Nephron (organoid): ENCODE measurements around the gene BATF2.

Experiments used
- H3K27ac Mint-ChIP-seq, 3 experiments: 2 replicates each; pipeline ENCODE4 v1.8.0; 2020; ENCODE audit warnings: mixed read lengths in 3 of 3, mild to moderate bottlenecking in 2 of 3, moderate library complexity in 1 of 3
- H3K27me3 Mint-ChIP-seq: 2 replicates; pipeline ENCODE4 v1.8.0; 2021; ENCODE audit warnings: low read depth, mild to moderate bottlenecking, moderate library complexity, mixed read lengths
- H3K36me3 Mint-ChIP-seq: 2 replicates; pipeline ENCODE4 v1.8.0; 2020; ENCODE audit warnings: low read depth, mixed read lengths
- H3K4me1 Mint-ChIP-seq: 2 replicates; pipeline ENCODE4 v1.8.0; 2020; ENCODE audit warnings: mixed read lengths
- H3K4me3 Mint-ChIP-seq, 3 experiments: 2 replicates each; pipeline ENCODE4 v1.8.0; 2020; ENCODE audit warnings: mild to moderate bottlenecking in 3 of 3, mixed read lengths in 3 of 3, moderate library complexity in 2 of 3
- H3K9me3 Mint-ChIP-seq: 2 replicates; pipeline ENCODE4 v1.8.0; 2020; ENCODE audit warnings: mixed read lengths
- TF ChIP-seq, protein P1 (sequence below), 3 experiments: fragments of 200-600 bp; sonication (generic); IDR thresholded peaks; one replicate each; pipeline ENCODE4 v1.5.0; 2021; ENCODE audit warnings: antibody characterized with exemption in 3 of 3; ENCODE audit not compliant: unreplicated experiment in 3 of 3

The BATF2 gene

GRCh38 chr11:64998690-64999431 lies 2.1 kb upstream of the BATF2 start:
- Mint-ChIP-seq H3K4me1 (peaks cover 18% of the 10 kb centered on the region), H3K4me3 (no peak overlapping the region), H3K9me3 (no peaks in the 10 kb centered on the region), H3K27me3 (peaks cover 3% of the 10 kb centered on the region), H3K36me3 (no peaks in the 10 kb centered on the region), H3K27ac (peak overlapping the region; percentile 20 to 89 (median 55))
- TF ChIP-seq, protein P1, sequence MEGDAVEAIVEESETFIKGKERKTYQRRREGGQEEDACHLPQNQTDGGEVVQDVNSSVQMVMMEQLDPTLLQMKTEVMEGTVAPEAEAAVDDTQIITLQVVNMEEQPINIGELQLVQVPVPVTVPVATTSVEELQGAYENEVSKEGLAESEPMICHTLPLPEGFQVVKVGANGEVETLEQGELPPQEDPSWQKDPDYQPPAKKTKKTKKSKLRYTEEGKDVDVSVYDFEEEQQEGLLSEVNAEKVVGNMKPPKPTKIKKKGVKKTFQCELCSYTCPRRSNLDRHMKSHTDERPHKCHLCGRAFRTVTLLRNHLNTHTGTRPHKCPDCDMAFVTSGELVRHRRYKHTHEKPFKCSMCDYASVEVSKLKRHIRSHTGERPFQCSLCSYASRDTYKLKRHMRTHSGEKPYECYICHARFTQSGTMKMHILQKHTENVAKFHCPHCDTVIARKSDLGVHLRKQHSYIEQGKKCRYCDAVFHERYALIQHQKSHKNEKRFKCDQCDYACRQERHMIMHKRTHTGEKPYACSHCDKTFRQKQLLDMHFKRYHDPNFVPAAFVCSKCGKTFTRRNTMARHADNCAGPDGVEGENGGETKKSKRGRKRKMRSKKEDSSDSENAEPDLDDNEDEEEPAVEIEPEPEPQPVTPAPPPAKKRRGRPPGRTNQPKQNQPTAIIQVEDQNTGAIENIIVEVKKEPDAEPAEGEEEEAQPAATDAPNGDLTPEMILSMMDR (IDR thresholded peaks at IDR 0.05; ENCODE audit: unreplicated experiment in 3 of 3) = no peak

DNA sequence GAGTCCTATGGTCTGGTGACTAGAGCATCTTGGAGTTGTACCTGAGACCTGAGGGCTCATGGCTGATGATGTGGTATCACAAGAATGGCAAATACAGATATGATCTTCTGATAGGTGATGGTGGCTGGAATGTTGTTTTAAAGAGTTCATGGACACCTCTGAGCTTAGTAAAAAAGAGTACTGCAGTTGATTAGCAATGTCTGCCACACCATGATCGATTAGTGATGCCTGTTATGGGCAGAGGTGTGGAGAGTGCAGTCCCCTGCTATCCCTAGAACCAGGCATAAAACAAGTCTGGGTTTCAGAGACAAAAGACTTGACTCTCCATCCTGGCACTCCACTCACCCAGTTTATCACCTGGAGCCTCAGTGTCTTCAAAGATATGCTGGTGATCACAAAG lies 1.4 kb upstream of the BATF2 start:
- TF ChIP-seq, protein P1 (IDR thresholded peaks at IDR 0.05; ENCODE audit: unreplicated experiment in 3 of 3) = no peak
- H3K9me3 Mint-ChIP-seq = no peaks in the 10 kb centered on the region
- no peak overlapping the region for H3K4me3 Mint-ChIP-seq
- no peaks in the 10 kb centered on the region for H3K36me3 Mint-ChIP-seq
- peaks cover under 1% of the 10 kb centered on the region for H3K27me3 Mint-ChIP-seq
- H3K4me1 Mint-ChIP-seq = peaks cover 18% of the 10 kb centered on the region
- peak overlapping the region in 2 of 3 experiments; percentile 20 to 89 for H3K27ac Mint-ChIP-seq

DNA sequence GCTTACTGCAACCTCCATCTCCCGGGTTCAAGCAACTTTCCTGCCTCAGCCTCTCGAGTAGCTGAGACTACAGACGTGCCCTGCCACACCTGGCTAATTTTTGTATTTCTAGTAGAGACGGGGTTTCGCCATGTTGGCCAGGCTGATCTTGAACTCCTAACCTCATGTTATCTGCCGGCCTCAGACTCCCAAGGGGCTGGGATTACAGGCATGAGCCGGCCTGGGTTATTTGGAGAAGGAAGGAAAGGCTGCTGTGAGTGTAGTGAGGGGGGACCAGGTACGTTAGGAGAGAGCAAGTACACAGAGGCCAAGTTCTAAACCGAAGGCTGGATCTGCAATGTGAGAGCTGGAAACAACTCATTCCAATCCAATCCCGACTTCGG lies 453 bp downstream of the BATF2 start:
- Mint-ChIP-seq H3K27me3 (no peaks in the 10 kb centered on the region), H3K36me3 (no peaks in the 10 kb centered on the region), H3K9me3 (no peaks in the 10 kb centered on the region), H3K4me3 (peak overlapping the region in 2 of 3 experiments; percentile 31 to 39), H3K27ac (peak overlapping the region in 2 of 3 experiments; percentile 75 to 88), H3K4me1 (peaks cover 23% of the 10 kb centered on the region)
- TF ChIP-seq, protein P1 (IDR thresholded peaks at IDR 0.05; ENCODE audit: unreplicated experiment in 3 of 3) = no peak

DNA sequence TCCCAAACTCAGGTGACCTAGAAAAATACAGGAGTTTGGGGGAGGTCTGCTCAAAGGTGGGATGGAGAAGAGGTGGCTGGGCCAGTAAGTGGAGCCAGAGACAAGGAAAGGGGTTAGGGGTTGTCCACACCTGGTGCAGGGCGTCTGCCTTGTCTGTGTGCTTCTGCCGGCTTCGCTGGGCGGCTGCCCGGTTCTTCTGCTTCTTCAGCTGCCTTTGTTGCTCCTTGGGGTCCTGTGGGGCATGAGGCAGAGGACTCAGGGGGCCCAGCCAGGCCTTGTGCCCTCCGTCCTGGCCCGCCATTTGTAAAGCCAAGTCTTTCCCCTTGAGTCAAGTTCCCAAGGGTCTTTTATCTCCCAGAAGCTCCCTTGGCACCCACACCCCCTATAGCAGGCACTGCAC lies 2.5 kb downstream of the BATF2 start:
- TF ChIP-seq, protein P1 (IDR thresholded peaks at IDR 0.05; ENCODE audit: unreplicated experiment in 3 of 3) = no peak
- Mint-ChIP-seq H3K36me3 (no peaks in the 10 kb centered on the region), H3K27ac (no peak overlapping the region), H3K4me3 (no peak overlapping the region), H3K9me3 (no peaks in the 10 kb centered on the region), H3K27me3 (no peaks in the 10 kb centered on the region), H3K4me1 (peaks cover 33% of the 10 kb centered on the region)

DNA sequence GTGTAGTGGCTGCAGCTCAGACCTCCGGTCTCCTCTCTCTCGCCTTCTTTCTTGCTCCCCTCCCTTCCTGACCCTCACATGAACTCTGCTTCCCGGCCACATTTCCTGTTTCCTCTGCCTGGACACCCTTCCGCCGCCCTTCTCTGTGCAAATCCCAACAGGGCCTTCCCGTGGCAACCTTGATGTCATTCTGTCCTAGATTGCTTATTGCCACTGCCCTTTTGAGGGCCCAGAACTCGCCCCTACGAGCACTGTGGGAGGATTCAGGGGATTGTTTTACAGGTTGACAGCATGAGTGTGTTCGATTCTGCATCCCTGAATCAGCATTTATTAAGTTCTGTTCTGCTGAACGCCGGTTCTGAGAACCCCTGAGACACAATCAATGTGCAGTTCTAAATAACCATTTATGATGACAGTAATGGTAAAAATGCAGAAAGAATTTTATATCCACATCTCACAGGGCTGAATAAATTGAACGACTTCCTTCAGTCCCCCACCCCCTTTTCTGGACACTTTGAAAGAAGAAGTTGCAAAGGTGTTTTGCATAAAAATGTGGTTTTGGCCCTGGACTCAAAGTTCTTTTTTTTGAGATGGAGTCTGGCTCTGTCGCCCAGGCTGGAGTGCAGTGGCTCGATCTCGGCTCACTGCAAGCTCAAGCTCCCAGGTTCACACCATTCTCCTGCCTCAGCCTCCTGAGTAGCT lies 6.4 kb downstream of the BATF2 start:
- TF ChIP-seq, protein P1 (IDR thresholded peaks at IDR 0.05; ENCODE audit: unreplicated experiment in 3 of 3) = no peak
- Mint-ChIP-seq H3K36me3 (no peaks in the 10 kb centered on the region), H3K4me3 (peak overlapping the region; percentile 9 to 57 (median 41)), H3K4me1 (peaks cover 21% of the 10 kb centered on the region), H3K27ac (peak overlapping the region; percentile 84 to 95 (median 91)), H3K27me3 (no peaks in the 10 kb centered on the region), H3K9me3 (no peaks in the 10 kb centered on the region)
